GM12878 (cell line): ENCODE data around the gene CTNNA2.

Source experiments
- BACH1 ChIP-seq: fragments of 450-650 bp; IDR thresholded peaks from 2 replicates; pipeline ENCODE4 v1.6.1; 2017; ENCODE audit warnings: mild to moderate bottlenecking, borderline replicate concordance
- CBFB ChIP-seq: IDR thresholded peaks from 2 replicates; pipeline ENCODE4 v1.6.1; 2016; ENCODE audit warnings: antibody characterized with exemption, low read depth
- CBX5 ChIP-seq: sonication (generic); IDR thresholded peaks from 2 replicates; pipeline ENCODE4 v1.6.1; 2016; ENCODE audit warnings: low read depth, moderate library complexity, mild to moderate bottlenecking, inconsistent platforms
- EZH2 ChIP-seq: IDR thresholded peaks from 2 replicates; pipeline ENCODE4 v1.6.1; 2012; ENCODE audit warnings: low read depth, mild to moderate bottlenecking, control low read depth, inconsistent platforms, low read length, borderline replicate concordance; ENCODE audit not compliant: control insufficient read depth
- JUND ChIP-seq: IDR thresholded peaks from 2 replicates; pipeline ENCODE4 v1.6.1; 2012; ENCODE audit warnings: low read depth, mild to moderate bottlenecking, low read length, improper control_type of control experiment, moderate library complexity
- KDM1A ChIP-seq: fragments of 200-600 bp; sonication (generic); IDR thresholded peaks from 2 replicates; pipeline ENCODE4 v1.6.1; 2016; ENCODE audit warnings: borderline replicate concordance
- MEF2A ChIP-seq: IDR thresholded peaks from 2 replicates; pipeline ENCODE4 v1.6.1; 2011; ENCODE audit warnings: low read depth, mild to moderate bottlenecking, low read length, moderate library complexity; ENCODE audit not compliant: insufficient read depth
- POLR2A ChIP-seq: IDR thresholded peaks from 2 replicates; pipeline ENCODE4 v1.6.1; 2011; ENCODE audit warnings: low read depth, mild to moderate bottlenecking, low read length
- POLR2AphosphoS2 ChIP-seq: IDR thresholded peaks from 2 replicates; pipeline ENCODE4 v1.6.1; 2011; ENCODE audit warnings: low read depth, mild to moderate bottlenecking, low read length, improper control_type of control experiment, moderate library complexity
- RAD51 ChIP-seq: fragments of 450-650 bp; IDR thresholded peaks from 2 replicates; pipeline ENCODE4 v1.6.1; 2016; ENCODE audit warnings: moderate library complexity, mild to moderate bottlenecking, inconsistent platforms
- TCF12 ChIP-seq: IDR thresholded peaks from 2 replicates; pipeline ENCODE4 v1.6.1; 2011; ENCODE audit warnings: low read depth, mild to moderate bottlenecking, low read length
- TF ChIP-seq, protein P1 (sequence below), 3 experiments: IDR thresholded peaks in 2 of 3; conservative IDR thresholded peaks in 1 of 3; 2 replicates each; pipeline ENCODE4 v1.5.1; 2011; ENCODE audit warnings: low read depth in 3 of 3, low read length in 3 of 3, mild to moderate bottlenecking in 3 of 3, control low read depth in 2 of 3, moderate library complexity in 2 of 3, inconsistent platforms in 1 of 3, mixed read lengths in 1 of 3; ENCODE audit not compliant: control insufficient read depth in 2 of 3, insufficient read depth in 1 of 3; ENCODE audit errors: extremely low read depth in 1 of 3

DNA sequence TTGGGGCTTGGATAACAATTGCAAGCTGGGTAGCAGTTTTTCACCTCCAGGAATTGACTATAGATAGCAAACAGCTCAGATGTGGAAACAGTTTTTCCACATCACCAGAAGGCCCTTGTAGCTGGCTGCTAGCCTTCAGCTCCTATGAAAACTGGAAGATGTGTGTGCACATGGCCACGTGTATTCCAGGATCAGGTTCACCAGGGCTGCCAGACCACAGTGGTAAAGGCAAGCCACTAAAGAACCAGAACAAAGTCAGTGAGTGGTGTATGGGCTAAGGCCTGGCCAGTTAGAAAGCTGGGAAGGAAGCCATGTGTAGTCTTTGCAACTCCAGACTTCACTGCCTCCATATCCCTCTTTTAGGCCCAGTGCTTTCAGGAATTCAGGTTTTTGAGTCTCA, 778.8 kb downstream of the CTNNA2 start:
- TF ChIP-seq TCF12 (no peak), BACH1 (no peak), POLR2AphosphoS2 (no peak), EZH2 (no peak), KDM1A (no peak), POLR2A (no peak), JUND (no peak), CBFB (no peak), MEF2A (no peak), RAD51 (no peak), CBX5 (no peak)
- TF ChIP-seq, protein P1, sequence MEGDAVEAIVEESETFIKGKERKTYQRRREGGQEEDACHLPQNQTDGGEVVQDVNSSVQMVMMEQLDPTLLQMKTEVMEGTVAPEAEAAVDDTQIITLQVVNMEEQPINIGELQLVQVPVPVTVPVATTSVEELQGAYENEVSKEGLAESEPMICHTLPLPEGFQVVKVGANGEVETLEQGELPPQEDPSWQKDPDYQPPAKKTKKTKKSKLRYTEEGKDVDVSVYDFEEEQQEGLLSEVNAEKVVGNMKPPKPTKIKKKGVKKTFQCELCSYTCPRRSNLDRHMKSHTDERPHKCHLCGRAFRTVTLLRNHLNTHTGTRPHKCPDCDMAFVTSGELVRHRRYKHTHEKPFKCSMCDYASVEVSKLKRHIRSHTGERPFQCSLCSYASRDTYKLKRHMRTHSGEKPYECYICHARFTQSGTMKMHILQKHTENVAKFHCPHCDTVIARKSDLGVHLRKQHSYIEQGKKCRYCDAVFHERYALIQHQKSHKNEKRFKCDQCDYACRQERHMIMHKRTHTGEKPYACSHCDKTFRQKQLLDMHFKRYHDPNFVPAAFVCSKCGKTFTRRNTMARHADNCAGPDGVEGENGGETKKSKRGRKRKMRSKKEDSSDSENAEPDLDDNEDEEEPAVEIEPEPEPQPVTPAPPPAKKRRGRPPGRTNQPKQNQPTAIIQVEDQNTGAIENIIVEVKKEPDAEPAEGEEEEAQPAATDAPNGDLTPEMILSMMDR (IDR thresholded peaks at IDR 0.05 in 2 of 3, conservative IDR thresholded peaks at IDR 0.05 in 1 of 3; ENCODE audit: control insufficient read depth in 2 of 3, extremely low read depth in 1 of 3, insufficient read depth in 1 of 3, low read depth in 3 of 3, low read length in 3 of 3): no peak
